T-cell (primary cell): Measurements from ENCODE around the gene EEFSEC. TPM values are rescaled to one million over a fixed set of nuclear protein-coding genes. Genes with fewer than 3 reads are reported as not detected.

ENCODE experiments used
- ATAC-seq, 4 experiments: fragments of 200-7000 bp in 3 of 4; fragments of 150-1000 bp in 1 of 4; cut with Tn5 transposase; replicated peaks in 1 of 4; 1 replicate in 3 of 4; 2 replicates in 1 of 4; pipeline ENCODE4 v1.10.0; 2021; ENCODE audit warnings: moderate library complexity in 3 of 4, mild to moderate bottlenecking in 2 of 4, moderate number of reproducible peaks in 1 of 4
- CTCF ChIA-PET, 2 donors: fragments of 300-600 bp; sonication (Branson Sonifier 250); formaldehyde crosslinking; loops; one replicate each; lab custom pipeline; 2022; ENCODE audit warnings: antibody characterized with exemption in 2 of 2; lab: Charles Lee
- POLR2A ChIA-PET, 2 donors: fragments of 300-600 bp; sonication (Branson Sonifier 250); formaldehyde crosslinking; loops; one replicate each; lab custom pipeline; 2022; ENCODE audit warnings: antibody characterized with exemption in 2 of 2; lab: Charles Lee
- DNase-seq, 35 experiments: peaks; one replicate each; pipeline versions ENCODE4 v3.0.0 to v3.0.0-alpha.2; 2013 to 2023
- H3K27ac ChIP-seq: one replicate; pipeline ENCODE4 v1.5.1; 2013; ENCODE audit warnings: low read length
- H3K27me3 ChIP-seq, 2 experiments: replicated peaks in 1 of 2; 1 replicate in 1 of 2; 2 replicates in 1 of 2; pipeline versions ENCODE4 v1.6.1 to v1.7.0; 2013; ENCODE audit warnings: low read length in 1 of 2, mixed read lengths in 1 of 2; ENCODE audit not compliant: control insufficient read depth in 2 of 2, insufficient read depth in 2 of 2; ENCODE audit errors: extremely low read depth in 1 of 2
- H3K36me3 ChIP-seq, 2 donors: 1 replicate in 1 of 2; 2 replicates in 1 of 2; pipeline versions ENCODE4 v1.6.1 to v1.7.0; 2013; ENCODE audit warnings: low read length in 1 of 2; ENCODE audit not compliant: control insufficient read depth in 2 of 2, insufficient read depth in 1 of 2; ENCODE audit errors: extremely low read depth in 1 of 2
- H3K4me1 ChIP-seq, 2 experiments: 1 replicate in 1 of 2; 2 replicates in 1 of 2; pipeline versions ENCODE4 v1.6.1 to v1.7.0; 2013; ENCODE audit warnings: low read length in 2 of 2, mixed read lengths in 1 of 2; ENCODE audit not compliant: insufficient read depth in 2 of 2, control insufficient read depth in 1 of 2; ENCODE audit errors: extremely low read depth in 1 of 2
- H3K4me3 ChIP-seq, 2 donors: 1 replicate in 1 of 2; 2 replicates in 1 of 2; pipeline versions ENCODE4 v1.5.1 to v1.7.0; 2013; ENCODE audit warnings: mild to moderate bottlenecking in 2 of 2, low read length in 1 of 2, moderate library complexity in 1 of 2; ENCODE audit not compliant: control insufficient read depth in 1 of 2; ENCODE audit errors: extremely low read depth in 1 of 2
- H3K9me3 ChIP-seq: 2 replicates; pipeline ENCODE4 v1.7.0; 2013
- H3K27ac Mint-ChIP-seq, 2 donors: one replicate each; pipeline ENCODE4 v1.8.0; 2020 to 2021; ENCODE audit warnings: mild to moderate bottlenecking in 2 of 2, mixed read lengths in 2 of 2
- H3K27me3 Mint-ChIP-seq, 2 donors: one replicate each; pipeline ENCODE4 v1.8.0; 2021 to 2022; ENCODE audit warnings: mixed read lengths in 2 of 2
- H3K36me3 Mint-ChIP-seq: one replicate; pipeline ENCODE4 v1.8.0; 2021; ENCODE audit warnings: mixed read lengths
- H3K4me1 Mint-ChIP-seq, 3 donors: one replicate each; pipeline ENCODE4 v1.8.0; 2020 to 2022; ENCODE audit warnings: mixed read lengths in 3 of 3, mild to moderate bottlenecking in 1 of 3
- H3K4me3 Mint-ChIP-seq, 3 donors: one replicate each; pipeline ENCODE4 v1.8.0; 2020 to 2022; ENCODE audit warnings: mild to moderate bottlenecking in 3 of 3, mixed read lengths in 3 of 3, moderate library complexity in 3 of 3
- H3K9me3 Mint-ChIP-seq, 3 donors: one replicate each; pipeline ENCODE4 v1.8.0; 2020 to 2022; ENCODE audit warnings: mixed read lengths in 3 of 3
- WGBS: methylation state at CpG from one replicate; pipeline ENCODE4 v1.1.5; 2013; ENCODE audit warnings: missing lambda C conversion rate; ENCODE audit not compliant: insufficient coverage; 5-methylcytosine and 5-hydroxymethylcytosine counted together
- total RNA-seq, 35 experiments: library from RNA in 6 of 35; stranded (reverse) in 6 of 35; fragments of 120-200 nt in 1 of 35; gene quantifications; one replicate each; pipeline versions ENCODE4 v1.2.1 to v1.2.4 and lab custom pipeline; 2013 to 2026

Gene EEFSEC
- total RNA-seq, 5 donors from 2014 or later (not counting 1 experiment from before 2014, with no cell fraction given), result 15.9 to 21.1 (median 19.1) TPM

GRCh38 chr3:128319741-128320141 lies 166.5 kb downstream of the EEFSEC start:
- Histone ChIP-seq H3K36me3 (peaks cover 0 to 2% of the 10 kb centered on the region in 2 donors), H3K4me3 (no peak overlapping the region), H3K4me1 (peaks cover 27 to 75% of the 10 kb centered on the region in 2 experiments), H3K27ac (no peak overlapping the region), H3K9me3 (no peaks in the 10 kb centered on the region), H3K27me3 (no peaks in the 10 kb centered on the region)
- DNase-seq (peak in 1 of 35 experiments; percentile 13), ATAC-seq (no peak)
- Mint-ChIP-seq H3K27ac (peak overlapping the region; percentile 70 to 85), H3K4me1 (peaks cover 58 to 76% (median 73%) of the 10 kb centered on the region in 3 donors), H3K9me3 (no peaks in the 10 kb centered on the region), H3K27me3 (no peaks in the 10 kb centered on the region), H3K4me3 (peak overlapping the region in 1 of 3 donors; percentile 46), H3K36me3 (peaks cover 11% of the 10 kb centered on the region)
- WGBS, result 87% methylated on average over 6 of the region's 6 CpGs
- CTCF ChIA-PET, result no interaction called here
- POLR2A ChIA-PET, result no interaction called here

- H3K27ac Mint-ChIP-seq, result peak overlapping the region; percentile 69 to 85
- peaks cover 18 to 73% of the 10 kb centered on the region in 2 experiments for H3K4me1 ChIP-seq
- H3K9me3 Mint-ChIP-seq, result no peaks in the 10 kb centered on the region
- POLR2A ChIA-PET, result no interaction called here
- DNase-seq (peak in 1 of 35 experiments; percentile 17), ATAC-seq (no peak)
- H3K36me3 ChIP-seq, result peaks cover 0 to 2% of the 10 kb centered on the region in 2 donors
- H3K4me3 Mint-ChIP-seq, result peak overlapping the region in 1 of 3 donors; percentile 19
- peaks cover 54 to 71% (median 64%) of the 10 kb centered on the region in 3 donors for H3K4me1 Mint-ChIP-seq
- peaks cover 11% of the 10 kb centered on the region for H3K36me3 Mint-ChIP-seq
- no peaks in the 10 kb centered on the region for H3K9me3 ChIP-seq
- H3K27me3 ChIP-seq, result no peaks in the 10 kb centered on the region
- CTCF ChIA-PET, result interaction anchor here in 1 of 2 donors (0.6 to 2.5 kb wide), 5 partner anchors 13 to 225 kb away, joined by 3 to 16 read pairs (median 10); no protein-coding TSS in a partner anchor
- H3K27ac ChIP-seq, result no peak overlapping the region
- H3K4me3 ChIP-seq, result no peak overlapping the region
- WGBS, result 98% methylated on average over 8 of the region's 8 CpGs
- no peaks in the 10 kb centered on the region for H3K27me3 Mint-ChIP-seq
Measured at GRCh38 chr3:128320551-128321340, 167.5 kb downstream of the EEFSEC start.

GRCh38 chr3:128321418-128321817 lies 168.1 kb downstream of the EEFSEC start:
- Histone ChIP-seq H3K27me3 (no peaks in the 10 kb centered on the region), H3K36me3 (peaks cover 0 to 2% of the 10 kb centered on the region in 2 donors), H3K27ac (no peak overlapping the region), H3K4me3 (no peak overlapping the region), H3K9me3 (no peaks in the 10 kb centered on the region), H3K4me1 (peaks cover 11 to 76% of the 10 kb centered on the region in 2 experiments)
- H3K9me3 Mint-ChIP-seq, result no peaks in the 10 kb centered on the region
- ChIA-PET POLR2A (interaction anchor here in 1 of 2 donors (0.6 kb wide), 1 partner anchor 225 kb away, joined by 4 read pairs; no protein-coding TSS in a partner anchor), CTCF (interaction anchor here (0.6 to 2.5 kb wide), 10 partner anchors 14 to 227 kb away, joined by 3 to 16 read pairs (median 4); no protein-coding TSS in a partner anchor)
- H3K4me1 Mint-ChIP-seq, result peaks cover 52 to 71% (median 64%) of the 10 kb centered on the region in 3 donors
- H3K27ac Mint-ChIP-seq, result peak overlapping the region in 1 of 2 donors; percentile 85
- 94% methylated on average over 4 of the region's 4 CpGs for WGBS
- no peaks in the 10 kb centered on the region for H3K27me3 Mint-ChIP-seq
- H3K4me3 Mint-ChIP-seq, result peak overlapping the region in 1 of 3 donors; percentile 19
- ATAC-seq (no peak), DNase-seq (no peak)
- peaks cover 11% of the 10 kb centered on the region for H3K36me3 Mint-ChIP-seq

- H3K9me3 ChIP-seq, result no peaks in the 10 kb centered on the region
- ChIA-PET POLR2A (no interaction called here), CTCF (interaction anchor here (0.6 to 2.5 kb wide), 13 partner anchors 15 to 257 kb away, joined by 3 to 16 read pairs (median 3); no protein-coding TSS in a partner anchor)
- no peaks in the 10 kb centered on the region for H3K27me3 Mint-ChIP-seq
- H3K36me3 Mint-ChIP-seq, result peaks cover 21% of the 10 kb centered on the region
- H3K27ac Mint-ChIP-seq, result peak overlapping the region in 1 of 2 donors; percentile 85
- peaks cover 10 to 73% of the 10 kb centered on the region in 2 experiments for H3K4me1 ChIP-seq
- DNase-seq (peak; percentile 40 to 76 (median 62)), ATAC-seq (peak; percentile 52 to 76 (median 68))
- H3K36me3 ChIP-seq, result peaks cover 0 to 2% of the 10 kb centered on the region in 2 donors
- H3K4me3 Mint-ChIP-seq, result peak overlapping the region in 1 of 3 donors; percentile 10
- H3K4me1 Mint-ChIP-seq, result peaks cover 52 to 70% (median 63%) of the 10 kb centered on the region in 3 donors
- no peaks in the 10 kb centered on the region for H3K9me3 Mint-ChIP-seq
- 82% methylated on average over 11 of the region's 14 CpGs for WGBS
- no peak overlapping the region for H3K4me3 ChIP-seq
- H3K27me3 ChIP-seq, result no peaks in the 10 kb centered on the region
- no peak overlapping the region for H3K27ac ChIP-seq
Measured at GRCh38 chr3:128322030-128323022, 169.0 kb downstream of the EEFSEC start.

GRCh38 chr3:128323206-128324081 lies 170.2 kb downstream of the EEFSEC start:
- H3K27me3 Mint-ChIP-seq, result no peaks in the 10 kb centered on the region
- no peak overlapping the region for H3K4me3 Mint-ChIP-seq
- H3K27ac Mint-ChIP-seq, result peak overlapping the region in 1 of 2 donors; percentile 28
- no peak overlapping the region for H3K27ac ChIP-seq
- peaks cover 0 to 2% of the 10 kb centered on the region in 2 donors for H3K36me3 ChIP-seq
- ChIA-PET POLR2A (no interaction called here), CTCF (interaction anchor here (0.6 to 2.5 kb wide), 8 partner anchors 16 to 258 kb away, joined by 3 to 16 read pairs (median 4); no protein-coding TSS in a partner anchor)
- H3K9me3 Mint-ChIP-seq, result no peaks in the 10 kb centered on the region
- H3K4me3 ChIP-seq, result no peak overlapping the region
- peaks cover 46 to 59% (median 52%) of the 10 kb centered on the region in 3 donors for H3K4me1 Mint-ChIP-seq
- H3K9me3 ChIP-seq, result no peaks in the 10 kb centered on the region
- peaks cover 6 to 62% of the 10 kb centered on the region in 2 experiments for H3K4me1 ChIP-seq
- DNase-seq (peak in 2 of 35 experiments; percentile 4 to 15), ATAC-seq (no peak)
- H3K27me3 ChIP-seq, result no peaks in the 10 kb centered on the region
- WGBS, result 95% methylated on average over 13 of the region's 17 CpGs
- H3K36me3 Mint-ChIP-seq, result peaks cover 23% of the 10 kb centered on the region
